ENCODE data around the gene PPP1R3C. TPM values are rescaled to one million over a fixed set of nuclear protein-coding genes. Genes with fewer than 3 reads are reported as not detected.
A peak's percentile ranks its signal among the peaks of the same experiment; 100 is the strongest.

PPP1R3C gene
- total and polyA plus RNA-seq, 2 of the 4 experiments (the other 2 are of a cell fraction), result 17.4 to 62.9 TPM

GRCh38 chr10:91582153-91582554, 50.7 kb downstream of the PPP1R3C start:
- Histone ChIP-seq H2BK20ac (ENCODE audit: low read depth, low read length) (peak overlapping the region; percentile 23; the same call in 1 of the 2 replicates), H3K4ac (ENCODE audit: low read depth, low read length) (peak overlapping the region; percentile 30; the same call in 1 of the 2 replicates), H4K5ac (ENCODE audit: low read depth, low read length) (no peak overlapping the region), H3K4me3 (ENCODE audit: insufficient read depth, low read depth, low read length) (no peak overlapping the region), H4K91ac (ENCODE audit: insufficient read depth, low read depth, low read length) (no peak overlapping the region), H3K27me3 (ENCODE audit: control insufficient read depth, insufficient read depth, low read length) (peaks cover 2% of the 10 kb centered on the region; the same call in 1 of the 2 replicates), H3K18ac (ENCODE audit: low read depth, low read length) (peak overlapping the region; percentile 48; the same call in 1 of the 2 replicates), H3K79me1 (ENCODE audit: low read depth in 1 of 2, low read length in 2 of 2) (no peaks in the 10 kb centered on the region), H2BK5ac (ENCODE audit: low read depth, low read length, poor library complexity, severe bottlenecking) (no peak overlapping the region), H2BK15ac (ENCODE audit: low read depth, low read length) (peak overlapping the region; percentile 54; the same call in 2 of the 3 replicates), H3K36me3 (ENCODE audit: control insufficient read depth, insufficient read depth, low read length) (no peaks in the 10 kb centered on the region), H3K23ac (ENCODE audit: low read depth, low read length) (no peak overlapping the region), H2BK120ac (ENCODE audit: low read depth, low read length) (0 out of 2 replicates have a peak overlapping the region, but pooled peaks have one; percentile 12), H3K4me1 (ENCODE audit: control insufficient read depth, insufficient read depth, low read length) (peaks cover 6% of the 10 kb centered on the region; the same call in 1 of the 2 replicates), H2AK5ac (ENCODE audit: low read depth, low read length) (peak overlapping the region; percentile 49; the same call in 1 of the 2 replicates), H3K14ac (replicated peaks; ENCODE audit: low read depth, low read length) (no peak overlapping the region), H4K8ac (ENCODE audit: low read depth in 2 of 2, low read length in 2 of 2) (no peak overlapping the region), H2AK9ac (replicated peaks; ENCODE audit: low read depth, low read length, poor library complexity) (no peak overlapping the region), H3K9me1 (ENCODE audit: insufficient read depth, low read length) (0 out of 2 replicates have a peak, but pooled peaks cover 5% of the 10 kb centered on the region), H3K27ac (ENCODE audit: insufficient read depth, low read length) (no peak overlapping the region), H3K9me3 (ENCODE audit: control insufficient read depth, insufficient read depth, low read length) (peaks cover 3% of the 10 kb centered on the region), H4K20me1 (ENCODE audit: insufficient read depth, low read length) (no peaks in the 10 kb centered on the region), H3K56ac (ENCODE audit: extremely low read depth, insufficient read depth, low read length) (no peak overlapping the region; the same call in 1 of the 2 replicates), H3K4me2 (ENCODE audit: low read depth, low read length) (no peak overlapping the region), H2AFZ (replicated peaks; ENCODE audit: low read length, poor library complexity) (no peak overlapping the region), H3K9ac (ENCODE audit: low read depth, low read length) (no peak overlapping the region)
- ChIA-PET POLR2A (ENCODE audit: unreplicated experiment) (no interaction called here), CTCF (no interaction called here)
- no CpG with 5 or more reads among the region's 2 CpGs for WGBS, 2 experiments (ENCODE audit: extremely low coverage in 2 of 2, insufficient read length in 1 of 2)
- dilution Hi-C loops (cut with HindIII; ENCODE audit: low sequenced_read_pairs, unreplicated experiment) (no loop called here), in situ Hi-C loops (cut with MboI; ENCODE audit: low sequenced_read_pairs) (no loop called here), intact Hi-C loops (cut with micrococcal nuclease) (no loop called here)
- no peak for ATAC-seq (ENCODE audit: low read depth)
- no peak for DNase-seq
- TF ChIP-seq RFX5 (IDR thresholded peaks at IDR 0.05; ENCODE audit: low read depth, low read length) (no peak), MAZ (IDR thresholded peaks at IDR 0.05; ENCODE audit: borderline replicate concordance, low read depth, low read length) (no peak), CEBPB (IDR thresholded peaks at IDR 0.05; ENCODE audit: low read depth, low read length) (no peak), MXI1 (IDR thresholded peaks at IDR 0.05; ENCODE audit: borderline replicate concordance, low read depth, low read length) (no peak), RCOR1 (IDR thresholded peaks at IDR 0.05; ENCODE audit: insufficient replicate concordance, low read length) (no peak), FOS (IDR thresholded peaks at IDR 0.05; ENCODE audit: low read depth, low read length) (no peak), BHLHE40 (IDR thresholded peaks at IDR 0.05; ENCODE audit: low read depth, low read length) (no peak), CTCF (conservative IDR thresholded peaks at IDR 0.05; ENCODE audit: low read depth, low read length) (no peak), NFE2L2 (IDR thresholded peaks at IDR 0.05; ENCODE audit: low read depth, low read length) (no peak), CHD1 (IDR thresholded peaks at IDR 0.05; ENCODE audit: low read depth, low read length) (no peak), POLR2A (IDR thresholded peaks at IDR 0.05; ENCODE audit: low read depth, low read length) (no peak), RAD21 (IDR thresholded peaks at IDR 0.05; ENCODE audit: low read length) (no peak), MAFK (IDR thresholded peaks at IDR 0.05; ENCODE audit: low read depth, low read length) (no peak)
- BruUV-seq (replicated peaks), result no TSS peak
